NCI-H748 (cell line): ENCODE results near the gene SRCIN1.
"Not testable (repeated sequence)": the region's sequence is repeated elsewhere in the genome, so short reads cannot be mapped to it uniquely, and the experiment has no call there.

Source experiments
- DNase-seq: peaks from one replicate; lab custom pipeline; 2025; ENCODE audit not compliant: unreplicated experiment; lab: John Stamatoyannopoulos, UW

Gene SRCIN1

DNA sequence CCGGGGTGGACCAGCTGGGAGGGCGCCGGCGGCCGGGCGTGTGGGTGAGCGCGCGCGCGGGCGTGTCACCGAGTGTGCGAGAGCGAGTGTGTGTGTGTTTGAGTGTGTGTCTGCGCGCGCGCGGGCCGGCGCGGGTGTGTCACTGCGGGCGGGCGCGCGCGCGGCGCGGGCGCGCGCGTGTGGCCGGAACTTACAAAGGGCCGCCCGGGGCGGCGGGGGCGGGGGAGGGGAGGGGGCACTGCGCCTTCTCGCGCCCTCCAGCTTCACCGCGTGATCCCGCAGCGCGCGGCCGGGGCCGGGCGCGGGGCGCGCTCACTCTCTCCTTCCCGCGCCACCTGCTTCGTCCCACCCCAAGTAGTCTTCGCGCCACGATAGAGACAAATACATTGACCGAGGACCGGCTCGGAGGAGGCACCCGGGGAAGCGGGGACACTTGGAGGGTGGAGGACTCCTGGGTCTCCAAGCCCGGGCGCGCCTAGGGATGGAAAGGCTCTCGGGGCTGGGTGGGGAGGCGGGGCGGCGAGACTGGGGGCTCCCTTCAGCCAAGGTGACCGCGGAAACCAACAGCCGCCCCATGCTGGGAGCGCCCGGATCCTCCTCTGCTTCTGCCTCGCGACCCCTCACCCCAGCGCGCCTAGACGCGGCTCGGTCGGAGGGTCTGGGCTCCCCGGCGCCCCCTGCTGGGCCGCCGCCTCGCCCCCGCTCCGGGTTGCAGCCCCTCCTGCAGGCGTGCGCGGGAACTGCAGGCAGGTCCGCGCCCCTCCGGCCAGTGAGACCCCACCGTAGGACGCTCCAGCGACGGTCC lies at the start of gene SRCIN1:
Gene SRCIN1, minus strand, starts transcription at position 112 of the 805 bp plus-strand sequence. CDS start 247 bp downstream, outside the sequence.
- DNase-seq, result peak; percentile 88

- DNase-seq, result no peak
Measured at GRCh38 chr17:38654411-38655398, 49.0 kb upstream of the SRCIN1 start.

DNA sequence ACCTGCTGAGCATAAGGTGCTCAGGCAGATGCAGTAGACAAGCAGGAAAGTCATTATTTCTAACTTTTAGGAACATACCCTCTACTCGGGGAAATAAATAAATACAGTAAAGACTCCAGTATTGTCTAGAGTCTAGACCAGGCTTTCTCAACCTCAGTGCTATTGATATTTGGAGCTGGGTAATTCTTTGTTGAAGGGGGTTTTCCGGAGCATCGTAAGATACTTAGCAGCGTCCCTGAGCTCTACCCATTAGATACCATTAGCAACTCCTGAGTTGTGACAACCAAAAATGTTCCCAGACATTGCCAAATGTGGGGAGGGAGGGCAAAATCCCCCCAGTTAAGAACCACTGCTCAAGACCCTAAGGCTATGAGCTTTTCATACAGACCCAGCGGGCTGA lies 47.9 kb upstream of the SRCIN1 start:
- DNase-seq, result no peak

- DNase-seq, result no peak
Measured at GRCh38 chr17:38653230-38653629, 47.5 kb upstream of the SRCIN1 start.

- DNase-seq, result not testable (repeated sequence)
Measured at GRCh38 chr17:38650653-38651173, 45.0 kb upstream of the SRCIN1 start.

DNA sequence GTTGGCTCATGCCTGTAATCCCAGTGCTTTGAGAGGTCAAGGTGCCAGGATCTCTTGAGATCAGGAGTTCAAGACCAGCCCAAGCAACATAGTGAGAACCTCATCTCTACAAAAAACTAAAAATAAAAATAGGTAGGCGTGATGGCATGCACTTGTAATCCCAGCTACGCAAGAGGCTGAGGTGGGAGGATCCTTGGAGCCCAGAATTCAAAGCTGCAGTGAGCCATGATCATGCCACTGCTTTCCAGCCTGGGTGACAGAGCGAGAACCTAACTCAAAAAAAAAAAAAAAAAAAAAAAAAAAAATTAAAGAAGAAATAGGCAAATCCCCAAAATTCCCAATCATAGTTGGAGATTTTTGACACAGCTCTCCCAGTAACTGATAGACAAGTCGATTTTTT lies 32.2 kb upstream of the SRCIN1 start:
- DNase-seq, result no peak

GRCh38 chr17:38636054-38636453 lies 30.3 kb upstream of the SRCIN1 start:
- DNase-seq, result no peak

- peak; percentile 31 for DNase-seq
Measured at GRCh38 chr17:38632334-38632733, 26.6 kb upstream of the SRCIN1 start.

GRCh38 chr17:38628441-38628840 lies 22.7 kb upstream of the SRCIN1 start:
- peak; percentile 69 for DNase-seq

DNA sequence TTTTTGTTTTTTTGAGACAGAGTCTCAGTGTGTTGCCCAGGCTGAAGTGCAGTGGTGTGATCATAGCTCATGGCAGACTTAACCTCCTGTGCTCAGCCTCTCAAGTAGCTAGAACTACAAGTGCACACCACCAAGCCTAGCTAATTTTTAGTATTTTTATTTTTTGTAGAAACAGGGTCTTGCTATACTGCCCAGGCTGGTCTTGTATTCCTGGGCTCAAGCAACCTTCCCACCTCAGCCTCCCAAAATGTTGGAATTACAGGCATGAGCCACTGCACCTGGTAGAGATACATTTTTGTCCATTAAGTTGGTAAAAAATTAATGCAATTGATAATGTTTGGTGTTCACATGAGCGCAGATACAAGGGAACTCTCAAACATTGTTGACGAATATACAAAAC lies 22.2 kb upstream of the SRCIN1 start:
- no peak for DNase-seq

- DNase-seq, result not testable (repeated sequence)
Measured at GRCh38 chr17:38626606-38627226, 21.0 kb upstream of the SRCIN1 start.

GRCh38 chr17:38625482-38625881 lies 19.7 kb upstream of the SRCIN1 start:
- DNase-seq, result no peak

- not testable (repeated sequence) for DNase-seq
Measured at GRCh38 chr17:38624782-38625355, 19.1 kb upstream of the SRCIN1 start.

- DNase-seq, result no peak
Measured at GRCh38 chr17:38621538-38621937, 15.8 kb upstream of the SRCIN1 start.

GRCh38 chr17:38620551-38621277 lies 15.0 kb upstream of the SRCIN1 start:
- no peak for DNase-seq

DNA sequence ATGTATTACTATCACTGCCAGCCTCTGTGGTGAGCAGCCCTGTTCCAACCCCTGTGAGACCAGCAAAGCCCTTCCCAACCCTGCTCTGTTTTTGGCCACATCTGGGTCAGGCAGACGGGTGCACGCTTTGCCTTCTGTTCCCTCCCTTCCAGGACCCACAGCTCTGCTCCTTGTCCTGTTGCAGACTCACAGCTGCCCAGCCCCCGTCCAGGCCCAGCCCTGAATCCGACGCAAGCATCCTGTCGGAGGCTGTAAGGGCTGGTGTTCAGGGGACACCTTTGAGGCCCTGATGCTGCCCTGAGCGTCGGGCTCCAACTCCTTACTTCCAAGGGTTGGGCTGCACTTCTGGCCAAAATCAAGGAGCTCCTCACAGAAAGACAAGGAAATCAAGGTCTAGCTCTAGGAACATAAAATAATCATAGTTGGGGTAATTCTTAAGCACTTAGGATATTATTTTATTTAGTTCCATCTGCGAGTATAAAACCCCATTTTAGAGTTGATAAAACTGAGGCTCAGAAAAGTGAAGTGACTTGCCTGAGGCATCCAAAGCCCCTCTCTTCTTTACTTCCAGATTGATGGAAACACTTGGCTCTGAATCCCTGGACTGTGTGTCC lies 14.3 kb upstream of the SRCIN1 start:
- no peak for DNase-seq

DNA sequence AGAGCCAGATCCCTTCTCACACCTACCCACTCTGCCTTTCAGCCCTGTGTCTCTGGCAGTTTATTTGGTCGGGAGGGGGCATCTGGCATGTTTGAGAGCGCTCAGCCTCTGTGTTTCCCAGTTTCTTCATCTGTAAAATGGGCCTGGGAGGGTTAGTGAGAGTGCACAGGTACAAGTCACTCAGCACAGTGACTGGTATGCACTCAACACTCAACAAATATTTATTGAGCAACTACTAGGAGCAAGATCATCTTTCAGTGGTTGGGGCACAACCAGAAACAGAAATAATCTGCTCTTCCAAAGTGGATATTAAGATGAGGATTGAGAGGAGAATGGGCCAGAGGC lies 13.7 kb upstream of the SRCIN1 start:
- DNase-seq, result no peak

- DNase-seq, result no peak
Measured at GRCh38 chr17:38617967-38618760, 12.4 kb upstream of the SRCIN1 start.
